DMS53 treated with DMSO at 0.1 percent for 48 hours (cell line): Measurements from ENCODE around the gene PODNL1.

Source experiments
- DNase-seq: peaks from one replicate; lab custom pipeline; 2025; ENCODE audit not compliant: unreplicated experiment; lab: John Stamatoyannopoulos, UW

The PODNL1 gene

GRCh38 chr19:13959141-13959961 is 21.1 kb upstream of the PODNL1 start:
- DNase-seq = no peak

- DNase-seq = no peak
These were observed 19.8 kb upstream of the PODNL1 start for GRCh38 chr19:13958043-13958442.

- no peak for DNase-seq
These were observed 18.8 kb upstream of the PODNL1 start for GRCh38 chr19:13957051-13957450.

- DNase-seq = no peak
These were observed 18.1 kb upstream of the PODNL1 start for GRCh38 chr19:13956365-13956744.

GRCh38 chr19:13955662-13956364 is 17.6 kb upstream of the PODNL1 start:
- DNase-seq = no peak

- DNase-seq = no peak
These were observed 16.0 kb upstream of the PODNL1 start for GRCh38 chr19:13954185-13954584.

- DNase-seq = no peak
These were observed 14.8 kb upstream of the PODNL1 start for GRCh38 chr19:13952931-13953531.

- peak; percentile 94 for DNase-seq
These were observed 14.1 kb upstream of the PODNL1 start, which contains the start of gene DCAF15 for GRCh38 chr19:13952154-13952930. Gene DCAF15 (plus strand): TSS chr19:13952509. CDS start chr19:13952513, 4 bp downstream.

- DNase-seq = no peak
These were observed 13.6 kb upstream of the PODNL1 start for GRCh38 chr19:13951799-13952153.

GRCh38 chr19:13951043-13951442 is 12.8 kb upstream of the PODNL1 start:
- DNase-seq = no peak

GRCh38 chr19:13946414-13946813 is 8.2 kb upstream of the PODNL1 start:
- no peak for DNase-seq

GRCh38 chr19:13942023-13942684 is 3.9 kb upstream of the PODNL1 start:
- DNase-seq = no peak

GRCh38 chr19:13937479-13938300 is 527 bp downstream of the PODNL1 start:
- no peak for DNase-seq

- DNase-seq = no peak
These were observed 2.3 kb downstream of the PODNL1 start for GRCh38 chr19:13935765-13936510.

- no peak for DNase-seq
These were observed 3.5 kb downstream of the PODNL1 start for GRCh38 chr19:13934785-13935109.

GRCh38 chr19:13932911-13933393 is 5.3 kb downstream of the PODNL1 start:
- DNase-seq = peak; percentile 3

- DNase-seq = no peak
These were observed 6.0 kb downstream of the PODNL1 start for GRCh38 chr19:13932149-13932637.

- no peak for DNase-seq
These were observed 6.6 kb downstream of the PODNL1 start for GRCh38 chr19:13931391-13932148.
